ENCODE results near the gene STOML3.

DNA sequence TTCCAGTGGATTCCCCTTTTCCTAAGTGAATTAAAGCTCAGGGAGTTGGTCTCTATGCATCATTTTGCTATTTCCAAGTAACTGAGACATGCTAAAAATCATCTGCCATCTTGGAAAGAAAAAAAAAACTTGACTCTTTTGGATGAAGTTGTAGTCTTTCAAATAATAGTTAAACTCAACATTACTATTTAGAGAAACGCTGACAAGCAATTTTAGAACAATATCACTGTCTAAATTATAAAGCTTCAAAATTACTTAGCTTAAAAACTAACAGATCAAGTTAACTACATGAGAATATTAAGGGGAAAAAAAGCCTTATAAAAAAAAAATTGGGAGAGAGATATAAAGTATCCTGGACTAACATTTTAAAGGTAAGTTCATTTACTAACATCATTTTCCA, 68.5 kb downstream of the STOML3 start:
- TF ChIP-seq, protein P1, sequence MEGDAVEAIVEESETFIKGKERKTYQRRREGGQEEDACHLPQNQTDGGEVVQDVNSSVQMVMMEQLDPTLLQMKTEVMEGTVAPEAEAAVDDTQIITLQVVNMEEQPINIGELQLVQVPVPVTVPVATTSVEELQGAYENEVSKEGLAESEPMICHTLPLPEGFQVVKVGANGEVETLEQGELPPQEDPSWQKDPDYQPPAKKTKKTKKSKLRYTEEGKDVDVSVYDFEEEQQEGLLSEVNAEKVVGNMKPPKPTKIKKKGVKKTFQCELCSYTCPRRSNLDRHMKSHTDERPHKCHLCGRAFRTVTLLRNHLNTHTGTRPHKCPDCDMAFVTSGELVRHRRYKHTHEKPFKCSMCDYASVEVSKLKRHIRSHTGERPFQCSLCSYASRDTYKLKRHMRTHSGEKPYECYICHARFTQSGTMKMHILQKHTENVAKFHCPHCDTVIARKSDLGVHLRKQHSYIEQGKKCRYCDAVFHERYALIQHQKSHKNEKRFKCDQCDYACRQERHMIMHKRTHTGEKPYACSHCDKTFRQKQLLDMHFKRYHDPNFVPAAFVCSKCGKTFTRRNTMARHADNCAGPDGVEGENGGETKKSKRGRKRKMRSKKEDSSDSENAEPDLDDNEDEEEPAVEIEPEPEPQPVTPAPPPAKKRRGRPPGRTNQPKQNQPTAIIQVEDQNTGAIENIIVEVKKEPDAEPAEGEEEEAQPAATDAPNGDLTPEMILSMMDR (conservative IDR thresholded peaks at IDR 0.05): no peak
- no peak for TF ChIP-seq ZFX (IDR thresholded peaks at IDR 0.05)
